Endothelial cell of umbilical vein (primary cell): Measurements from ENCODE around the gene RSBN1. TPM values are rescaled to one million over a fixed set of nuclear protein-coding genes. Genes with fewer than 3 reads are reported as not detected.

ENCODE experiments used
- BruUV-seq: library from RNA; stranded (reverse); fragments of 400-500 nt; replicated peaks from 2 replicates; lab custom pipeline; 2021; lab: Mats Ljungman, UMichigan
- CTCF ChIA-PET: fragments of 300-600, 350-600 bp; sonication (Branson Sonifier 250); formaldehyde crosslinking; loops from one replicate; lab custom pipeline; 2021; ENCODE audit warnings: antibody characterized with exemption, inconsistent platforms; lab: Charles Lee
- POLR2A ChIA-PET: fragments of 300-600, 350-600 bp; sonication (Branson Sonifier 250); formaldehyde crosslinking; loops from one replicate; lab custom pipeline; 2021; ENCODE audit warnings: antibody characterized with exemption, inconsistent platforms; lab: Charles Lee
- DNase-seq: peaks from one replicate; pipeline ENCODE4 v3.0.0-alpha.2; 2011; ENCODE audit warnings: low read depth, low spot score
- FAIRE-seq: peaks from 2 replicates; lab custom pipeline; 2011; peaks lifted over from hg19 to GRCh38; lab: Jason Lieb, UNC
- H2AFZ ChIP-seq: 2 replicates; pipeline ENCODE4 v1.6.0; 2012; ENCODE audit warnings: low read depth, low read length, control low read depth, inconsistent platforms
- H3K27ac ChIP-seq: 2 replicates; pipeline ENCODE4 v1.5.1; 2011; ENCODE audit warnings: low read depth, mild to moderate bottlenecking, control low read depth, low read length, moderate library complexity; ENCODE audit not compliant: insufficient read depth
- H3K27me3 ChIP-seq, 2 experiments: 2 replicates each; pipeline versions ENCODE4 v1.6.0 to v1.6.1; 2011; ENCODE audit warnings: low read length in 2 of 2, mixed read lengths in 1 of 2; ENCODE audit not compliant: control insufficient read depth in 2 of 2, insufficient read depth in 2 of 2
- H3K36me3 ChIP-seq, 2 experiments: 2 replicates in 1 of 2; 3 replicates in 1 of 2; pipeline ENCODE4 v1.5.1; 2011; ENCODE audit warnings: low read length in 2 of 2, mild to moderate bottlenecking in 1 of 2, moderate library complexity in 1 of 2; ENCODE audit not compliant: control insufficient read depth in 2 of 2, insufficient read depth in 2 of 2; ENCODE audit errors: extremely low read depth in 1 of 2
- H3K4me1 ChIP-seq: 3 replicates; pipeline ENCODE4 v1.5.1; 2011; ENCODE audit warnings: mild to moderate bottlenecking, low read length; ENCODE audit not compliant: control insufficient read depth, insufficient read depth; ENCODE audit errors: extremely low read depth
- H3K4me2 ChIP-seq: 2 replicates; pipeline ENCODE4 v1.6.1; 2011; ENCODE audit warnings: low read length, control low read depth, mixed read lengths; ENCODE audit not compliant: insufficient read depth
- H3K4me3 ChIP-seq, 3 experiments: fragments of 200-600 bp in 1 of 3; sonication (generic), shearing (Covaris generic) in 1 of 3; replicated peaks in 1 of 3; 2 replicates each; pipeline ENCODE4 v1.5.1; 2011 to 2016; ENCODE audit warnings: control low read depth in 3 of 3, low read length in 3 of 3, mild to moderate bottlenecking in 2 of 3, inconsistent platforms in 1 of 3, low read depth in 1 of 3, moderate library complexity in 1 of 3; ENCODE audit not compliant: insufficient read depth in 1 of 3
- H3K79me2 ChIP-seq: 2 replicates; pipeline ENCODE4 v1.6.0; 2012; ENCODE audit warnings: low read length, inconsistent platforms; ENCODE audit not compliant: control insufficient read depth, insufficient read depth
- H3K9ac ChIP-seq: replicated peaks from 2 replicates; pipeline ENCODE3; 2011; ENCODE audit warnings: low read length, control low read depth; ENCODE audit not compliant: insufficient read depth; ENCODE audit errors: extremely low read depth
- H3K9me1 ChIP-seq: replicated peaks from 3 replicates; pipeline ENCODE4 v1.6.0; 2011; ENCODE audit warnings: mild to moderate bottlenecking, low read length; ENCODE audit not compliant: control insufficient read depth, insufficient read depth; ENCODE audit errors: extremely low read depth
- H3K9me3 ChIP-seq: replicated peaks from 2 replicates; pipeline ENCODE4 v1.5.1; 2012; ENCODE audit warnings: low read length, inconsistent platforms; ENCODE audit not compliant: control insufficient read depth, insufficient read depth
- H4K20me1 ChIP-seq: replicated peaks from 2 replicates; pipeline ENCODE3; 2011; ENCODE audit warnings: mild to moderate bottlenecking, low read length; ENCODE audit not compliant: control insufficient read depth, insufficient read depth; ENCODE audit errors: extremely low read depth
- CTCF ChIP-seq, 2 donors: IDR thresholded peaks; 1 replicate in 1 of 2; 2 replicates in 1 of 2; pipeline ENCODE4 v1.5.1; 2011; ENCODE audit warnings: low read length in 2 of 2, mild to moderate bottlenecking in 2 of 2, moderate library complexity in 2 of 2, control low read depth in 1 of 2, inconsistent platforms in 1 of 2, low read depth in 1 of 2; ENCODE audit not compliant: insufficient read depth in 1 of 2; ENCODE audit errors: extremely low read depth in 1 of 2
- EZH2 ChIP-seq: IDR thresholded peaks from 2 replicates; pipeline ENCODE4 v1.6.1; 2012; ENCODE audit warnings: borderline replicate concordance, low read depth, mild to moderate bottlenecking, moderate library complexity, low read length, inconsistent platforms; ENCODE audit not compliant: severe bottlenecking
- FOS ChIP-seq: IDR thresholded peaks from 2 replicates; pipeline ENCODE4 v1.6.1; 2011; ENCODE audit warnings: mild to moderate bottlenecking, low read length, moderate library complexity, borderline replicate concordance; ENCODE audit not compliant: insufficient read depth
- GATA2 ChIP-seq: IDR thresholded peaks from 2 replicates; pipeline ENCODE4 v1.7.0; 2011; ENCODE audit warnings: low read depth, mild to moderate bottlenecking, moderate library complexity, mixed read lengths, low read length; ENCODE audit not compliant: insufficient read length, insufficient read depth
- JUN ChIP-seq: IDR thresholded peaks from 2 replicates; pipeline ENCODE4 v1.6.1; 2011; ENCODE audit warnings: borderline replicate concordance, low read depth; ENCODE audit not compliant: insufficient read length, insufficient read depth
- MAX ChIP-seq: IDR thresholded peaks from 2 replicates; pipeline ENCODE4 v1.6.1; 2011; ENCODE audit not compliant: insufficient read depth, insufficient read length
- MYC ChIP-seq: IDR thresholded peaks from one replicate; pipeline ENCODE4 v1.6.1; 2011; ENCODE audit warnings: mild to moderate bottlenecking, low read depth, low read length
- POLR2A ChIP-seq: IDR thresholded peaks from 2 replicates; pipeline ENCODE4 v1.6.1; 2012; ENCODE audit warnings: low read depth, mild to moderate bottlenecking, control low read depth, low read length
- POLR2AphosphoS5 ChIP-seq: IDR thresholded peaks from 2 replicates; pipeline ENCODE4 v1.6.1; 2012; ENCODE audit warnings: low read depth, mild to moderate bottlenecking, control low read depth, low read length, moderate library complexity; ENCODE audit not compliant: insufficient read depth
- dilution Hi-C: fragments of 300-500 bp; cut with MboI; formaldehyde crosslinking; loops from one replicate; pipeline ENCODE4 v1.15.0; 2019; ENCODE audit warnings: low sequenced_read_pairs; ENCODE audit not compliant: extremely low pct_ligation_motif_present
- intact Hi-C: fragments of 100-400 bp; cut with micrococcal nuclease; formaldehyde crosslinking; loops from one replicate; pipeline ENCODE4 v1.10.0; 2022
- polyA plus RNA-seq, 4 experiments: library from polyadenylated mRNA; depleted of rRNA in 3 of 4; stranded (reverse) in 3 of 4; unstranded in 1 of 4; fragments of >200 nt; gene quantifications; 2 replicates each; pipeline versions ENCODE4 v1.2.1 to v1.2.3, GENCODE V29; 2011 to 2012; ENCODE audit warnings: missing spikeins in 1 of 4
- total RNA-seq: library from RNA; stranded (reverse); gene quantifications from 2 replicates; pipeline ENCODE4 v1.2.3, GENCODE V29; 2021

RSBN1 gene
- total and polyA plus RNA-seq, 2 donors (not counting 3 experiments of a cell fraction or from before 2014, with no cell fraction given) = 4.0 to 13.4 TPM

GRCh38 chr1:113747376-113747775, 64.9 kb downstream of the RSBN1 start:
- Histone ChIP-seq H3K9me1 (no peaks in the 10 kb centered on the region), H3K4me3 (no peak overlapping the region), H3K27me3 (no peaks in the 10 kb centered on the region), H4K20me1 (no peaks in the 10 kb centered on the region), H2AFZ (no peak overlapping the region), H3K9me3 (no peaks in the 10 kb centered on the region), H3K79me2 (peaks cover 13% of the 10 kb centered on the region), H3K4me1 (no peaks in the 10 kb centered on the region), H3K4me2 (no peak overlapping the region), H3K36me3 (peaks cover 5 to 17% of the 10 kb centered on the region in 2 experiments), H3K9ac (no peak overlapping the region), H3K27ac (no peak overlapping the region)
- no TSS peak for BruUV-seq
- FAIRE-seq (no peak), DNase-seq (no peak)
- ChIA-PET CTCF (no interaction called here), POLR2A (no interaction called here)
- dilution Hi-C loops = loop anchor here (10.0 kb wide), 1 partner anchor 207 kb away; no protein-coding TSS in a partner anchor
- TF ChIP-seq MYC (no peak), POLR2AphosphoS5 (no peak), MAX (no peak), EZH2 (no peak), POLR2A (no peak), GATA2 (no peak), CTCF (IDR thresholded peaks at IDR 0.05; ENCODE audit: extremely low read depth in 1 of 2, insufficient read depth in 1 of 2, low read depth in 1 of 2, low read length in 2 of 2) (no peak), FOS (no peak), JUN (no peak)
- intact Hi-C loops = no loop called here
